Adrenal gland (tissue), 5 donors: ENCODE data around the gene CSF2.

Experiments used
- CTCF ChIP-seq, 6 experiments: fragments of 450-650 bp in 4 of 6; fragments of 200-600 bp in 2 of 6; sonication (generic) in 1 of 6; IDR thresholded peaks; 1 replicate in 5 of 6; 2 replicates in 1 of 6; pipeline versions ENCODE4 v1.5.1 to v1.8.0; 2016 to 2021; ENCODE audit warnings: antibody characterized with exemption in 6 of 6, mild to moderate bottlenecking in 2 of 6, moderate library complexity in 1 of 6
- POLR2A ChIP-seq, 2 donors: fragments of 450-650 bp; IDR thresholded peaks; one replicate each; pipeline ENCODE4 v1.6.1; 2017; ENCODE audit warnings: antibody characterized with exemption in 2 of 2, mild to moderate bottlenecking in 2 of 2, moderate library complexity in 1 of 2
- donor health status: DM: no; HTN: no; CAD: no.

- no peak for TF ChIP-seq CTCF (IDR thresholded peaks at IDR 0.05)
- TF ChIP-seq POLR2A (IDR thresholded peaks at IDR 0.05): no peak
Observed at GRCh38 chr5:132103969-132104391, 30.4 kb downstream of the CSF2 start.
